Measurements from ENCODE around the gene KCNJ13.

KCNJ13 gene

GRCh38 chr2:232776435-232776834, at the start of gene KCNJ13:
Gene KCNJ13 (minus strand): TSS chr2:232776565. CDS start chr2:232771362, 5,203 bp downstream.
- no peaks in the 10 kb centered on the region for H3K27me3 Mint-ChIP-seq
- no peaks in the 10 kb centered on the region for H3K9me3 Mint-ChIP-seq (ENCODE audit: low read depth)
- H3K4me1 Mint-ChIP-seq (ENCODE audit: low read depth), result peaks cover 16% of the 10 kb centered on the region
- H3K36me3 Mint-ChIP-seq, result peaks cover 4% of the 10 kb centered on the region
- no peak within 1 kb of the TSS for H3K4me3 Mint-ChIP-seq
- no peak within 1 kb of the TSS for H3K27ac Mint-ChIP-seq

GRCh38 chr2:232817756-232818155, 41.4 kb upstream of the KCNJ13 start:
- H3K36me3 Mint-ChIP-seq, result peaks cover 2% of the 10 kb centered on the region
- H3K4me3 Mint-ChIP-seq, result no peak overlapping the region
- H3K9me3 Mint-ChIP-seq (ENCODE audit: low read depth), result no peaks in the 10 kb centered on the region
- no peaks in the 10 kb centered on the region for H3K4me1 Mint-ChIP-seq (ENCODE audit: low read depth)
- no peak overlapping the region for H3K27ac Mint-ChIP-seq
- no peaks in the 10 kb centered on the region for H3K27me3 Mint-ChIP-seq

GRCh38 chr2:232816657-232817056, 40.3 kb upstream of the KCNJ13 start:
- H3K36me3 Mint-ChIP-seq, result peaks cover 4% of the 10 kb centered on the region
- no peaks in the 10 kb centered on the region for H3K4me1 Mint-ChIP-seq (ENCODE audit: low read depth)
- H3K27ac Mint-ChIP-seq, result no peak overlapping the region

DNA sequence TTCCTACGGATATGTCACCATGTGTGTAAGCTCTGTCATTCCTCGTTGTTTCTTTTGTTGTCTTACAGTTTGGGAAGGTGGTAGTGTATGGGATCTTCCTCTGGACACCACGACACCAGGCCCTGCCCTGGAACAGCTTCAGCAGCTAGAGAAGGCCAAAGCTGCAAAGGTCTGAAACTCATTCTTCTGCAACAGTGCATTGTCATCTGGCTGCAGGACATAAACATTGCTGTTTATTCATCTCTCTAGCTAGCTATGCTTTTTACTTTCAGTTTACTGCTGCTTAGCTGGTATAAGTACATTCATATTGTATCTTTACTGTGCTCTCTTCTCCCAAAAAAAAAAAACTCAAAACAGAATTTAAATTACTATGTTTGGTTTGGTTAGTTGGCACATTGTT, 39.2 kb upstream of the KCNJ13 start:
- H3K36me3 Mint-ChIP-seq, result peaks cover 4% of the 10 kb centered on the region
- H3K9me3 Mint-ChIP-seq (ENCODE audit: low read depth), result no peaks in the 10 kb centered on the region
- H3K4me3 Mint-ChIP-seq, result no peak overlapping the region
- no peaks in the 10 kb centered on the region for H3K4me1 Mint-ChIP-seq (ENCODE audit: low read depth)
- no peak overlapping the region for H3K27ac Mint-ChIP-seq
- no peaks in the 10 kb centered on the region for H3K27me3 Mint-ChIP-seq

More at GRCh38 chr2:232816657-232817056, 40.3 kb upstream of the KCNJ13 start:
- H3K9me3 Mint-ChIP-seq (ENCODE audit: low read depth), result no peaks in the 10 kb centered on the region
- no peaks in the 10 kb centered on the region for H3K27me3 Mint-ChIP-seq
- no peak overlapping the region for H3K4me3 Mint-ChIP-seq

DNA sequence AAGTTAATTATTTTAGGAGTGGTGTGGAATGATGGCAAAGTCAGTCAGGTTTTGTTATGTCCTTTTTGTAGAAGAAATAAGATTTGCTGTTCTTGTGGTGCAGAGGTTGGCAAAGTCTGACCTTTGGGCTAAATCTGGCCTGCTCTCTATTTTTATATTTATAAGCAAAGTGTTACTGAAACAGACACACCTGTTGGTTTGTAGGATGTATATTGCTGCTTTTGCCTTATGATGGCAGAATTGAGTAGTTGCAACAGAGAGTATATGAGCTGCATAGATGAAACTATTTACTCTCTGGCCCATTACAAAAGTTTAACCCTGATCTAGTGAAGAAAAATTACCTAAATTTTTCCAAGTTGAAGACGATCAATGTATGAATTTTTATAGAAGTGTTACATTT, 34.1 kb upstream of the KCNJ13 start:
- no peaks in the 10 kb centered on the region for H3K27me3 Mint-ChIP-seq
- H3K9me3 Mint-ChIP-seq (ENCODE audit: low read depth), result no peaks in the 10 kb centered on the region
- no peak overlapping the region for H3K27ac Mint-ChIP-seq
- no peak overlapping the region for H3K4me3 Mint-ChIP-seq
- H3K36me3 Mint-ChIP-seq, result peaks cover 13% of the 10 kb centered on the region
- H3K4me1 Mint-ChIP-seq (ENCODE audit: low read depth), result no peaks in the 10 kb centered on the region

GRCh38 chr2:232809349-232810124, 33.2 kb upstream of the KCNJ13 start:
- peaks cover 15% of the 10 kb centered on the region for H3K36me3 Mint-ChIP-seq
- H3K27ac Mint-ChIP-seq, result no peak overlapping the region
- H3K4me3 Mint-ChIP-seq, result no peak overlapping the region
- H3K9me3 Mint-ChIP-seq (ENCODE audit: low read depth), result no peaks in the 10 kb centered on the region
- H3K4me1 Mint-ChIP-seq (ENCODE audit: low read depth), result no peaks in the 10 kb centered on the region
- H3K27me3 Mint-ChIP-seq, result no peaks in the 10 kb centered on the region

DNA sequence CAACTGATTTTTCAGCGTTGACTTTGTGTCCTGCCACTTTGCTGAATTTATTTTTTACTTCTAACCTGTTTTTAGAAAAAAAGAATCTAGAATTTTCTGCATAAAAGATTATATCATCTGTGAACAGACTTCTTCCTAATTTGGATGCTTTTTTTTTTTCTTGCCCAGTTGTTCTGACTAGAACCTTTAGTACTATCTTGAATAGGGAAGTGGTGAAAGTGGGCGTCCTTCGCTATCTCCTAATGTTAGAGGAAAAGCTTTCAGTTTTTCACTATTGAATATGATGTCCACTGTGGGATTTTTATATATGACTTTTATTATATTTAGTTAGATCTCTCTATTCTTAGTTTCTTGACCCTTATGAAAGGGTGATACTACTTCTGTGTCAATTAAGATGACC, 25.7 kb upstream of the KCNJ13 start:
- Mint-ChIP-seq H3K4me1 (ENCODE audit: low read depth) (no peaks in the 10 kb centered on the region), H3K27me3 (no peaks in the 10 kb centered on the region), H3K36me3 (peaks cover 34% of the 10 kb centered on the region), H3K4me3 (no peak overlapping the region), H3K9me3 (ENCODE audit: low read depth) (peaks cover 5% of the 10 kb centered on the region), H3K27ac (no peak overlapping the region)

- H3K27ac Mint-ChIP-seq, result no peak overlapping the region
- no peaks in the 10 kb centered on the region for H3K4me1 Mint-ChIP-seq (ENCODE audit: low read depth)
- H3K36me3 Mint-ChIP-seq, result peaks cover 35% of the 10 kb centered on the region
- peaks cover 5% of the 10 kb centered on the region for H3K9me3 Mint-ChIP-seq (ENCODE audit: low read depth)
- H3K27me3 Mint-ChIP-seq, result no peaks in the 10 kb centered on the region
- H3K4me3 Mint-ChIP-seq, result no peak overlapping the region
Observed at GRCh38 chr2:232800166-232800565, 23.8 kb upstream of the KCNJ13 start.

DNA sequence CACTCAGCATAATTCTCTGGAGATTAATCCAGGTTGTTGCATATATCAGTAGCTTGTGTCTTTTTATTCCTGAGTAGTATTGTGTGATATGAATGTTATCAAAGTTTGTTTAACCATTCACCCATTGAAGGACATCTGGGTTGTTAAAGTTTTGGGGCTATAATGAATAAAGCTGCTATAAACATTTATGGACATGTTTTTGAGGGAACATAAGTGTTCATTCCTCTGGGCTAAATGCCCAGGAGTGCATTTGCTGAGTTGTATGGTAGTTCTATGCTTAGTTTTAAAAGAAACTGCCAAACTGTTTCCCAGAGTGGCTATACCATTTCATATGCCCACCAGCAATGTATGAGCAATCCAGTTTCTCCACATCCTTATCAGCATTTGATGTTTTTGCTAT, 21.8 kb upstream of the KCNJ13 start:
- H3K36me3 Mint-ChIP-seq, result peaks cover 37% of the 10 kb centered on the region
- no peaks in the 10 kb centered on the region for H3K27me3 Mint-ChIP-seq
- peaks cover 5% of the 10 kb centered on the region for H3K9me3 Mint-ChIP-seq (ENCODE audit: low read depth)
- no peak overlapping the region for H3K27ac Mint-ChIP-seq
- H3K4me3 Mint-ChIP-seq, result no peak overlapping the region
- no peaks in the 10 kb centered on the region for H3K4me1 Mint-ChIP-seq (ENCODE audit: low read depth)

- Mint-ChIP-seq H3K9me3 (ENCODE audit: low read depth) (no peaks in the 10 kb centered on the region), H3K4me3 (no peak overlapping the region), H3K4me1 (ENCODE audit: low read depth) (no peaks in the 10 kb centered on the region), H3K36me3 (peaks cover 34% of the 10 kb centered on the region), H3K27ac (peak overlapping the region; percentile 16), H3K27me3 (no peaks in the 10 kb centered on the region)
Observed at GRCh38 chr2:232795920-232796319, 19.6 kb upstream of the KCNJ13 start.

DNA sequence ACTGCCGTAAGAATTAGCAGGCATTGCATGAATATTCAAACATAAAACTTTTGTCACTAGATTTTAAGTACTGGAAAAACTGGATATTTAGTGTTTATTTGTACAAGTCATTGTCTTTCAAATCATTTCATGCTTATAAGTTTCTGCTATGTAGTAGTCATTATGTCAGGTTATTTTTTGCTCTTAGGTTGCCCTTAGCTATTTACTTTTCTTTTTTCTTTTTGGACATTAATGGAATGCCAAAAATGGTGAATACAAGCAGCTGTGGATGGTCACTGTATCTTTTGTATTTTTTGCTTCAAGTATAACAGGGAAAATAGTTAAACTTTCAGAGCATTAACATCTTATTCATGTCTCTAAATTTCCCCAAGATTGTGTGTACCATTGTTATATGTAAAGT, 18.6 kb upstream of the KCNJ13 start:
- Mint-ChIP-seq H3K4me1 (ENCODE audit: low read depth) (no peaks in the 10 kb centered on the region), H3K27me3 (no peaks in the 10 kb centered on the region), H3K27ac (peak overlapping the region; percentile 38), H3K4me3 (no peak overlapping the region), H3K9me3 (ENCODE audit: low read depth) (no peaks in the 10 kb centered on the region), H3K36me3 (peaks cover 36% of the 10 kb centered on the region)

GRCh38 chr2:232793271-232793670, 16.9 kb upstream of the KCNJ13 start:
- Mint-ChIP-seq H3K27ac (no peak overlapping the region), H3K4me1 (ENCODE audit: low read depth) (no peaks in the 10 kb centered on the region), H3K36me3 (peaks cover 28% of the 10 kb centered on the region), H3K4me3 (no peak overlapping the region), H3K9me3 (ENCODE audit: low read depth) (no peaks in the 10 kb centered on the region), H3K27me3 (no peaks in the 10 kb centered on the region)

GRCh38 chr2:232791518-232791917, 15.2 kb upstream of the KCNJ13 start:
- Mint-ChIP-seq H3K9me3 (ENCODE audit: low read depth) (no peaks in the 10 kb centered on the region), H3K36me3 (peaks cover 32% of the 10 kb centered on the region), H3K27me3 (no peaks in the 10 kb centered on the region), H3K27ac (no peak overlapping the region), H3K4me3 (no peak overlapping the region), H3K4me1 (ENCODE audit: low read depth) (no peaks in the 10 kb centered on the region)

DNA sequence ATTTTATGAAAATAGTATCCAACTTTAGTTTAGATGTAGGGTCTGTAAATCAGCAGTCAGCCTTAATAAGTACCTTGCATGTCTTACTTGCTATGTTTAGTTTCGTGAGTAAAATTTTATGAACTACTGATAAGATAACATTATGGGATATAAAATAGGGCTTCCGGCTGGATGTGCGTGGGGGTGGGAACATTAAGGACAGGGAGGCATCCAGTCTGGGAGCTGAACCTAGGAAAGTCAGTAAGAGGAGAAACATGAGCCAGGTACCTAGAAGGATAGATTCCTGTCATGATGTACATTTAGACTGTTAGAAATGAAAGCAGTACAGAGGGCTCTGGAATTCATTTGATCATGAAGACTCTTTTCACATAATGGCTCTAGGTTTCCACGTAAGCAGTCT, 12.7 kb upstream of the KCNJ13 start:
- Mint-ChIP-seq H3K9me3 (ENCODE audit: low read depth) (no peaks in the 10 kb centered on the region), H3K27me3 (no peaks in the 10 kb centered on the region), H3K36me3 (peaks cover 23% of the 10 kb centered on the region), H3K4me3 (no peak overlapping the region), H3K4me1 (ENCODE audit: low read depth) (peaks cover 3% of the 10 kb centered on the region), H3K27ac (peak overlapping the region; percentile 31)

GRCh38 chr2:232787806-232788205, 11.4 kb upstream of the KCNJ13 start:
- Mint-ChIP-seq H3K4me3 (no peak overlapping the region), H3K36me3 (peaks cover 25% of the 10 kb centered on the region), H3K9me3 (ENCODE audit: low read depth) (no peaks in the 10 kb centered on the region), H3K27me3 (no peaks in the 10 kb centered on the region), H3K4me1 (ENCODE audit: low read depth) (peaks cover 3% of the 10 kb centered on the region), H3K27ac (peak overlapping the region; percentile 3)

GRCh38 chr2:232783278-232783677, 6.9 kb upstream of the KCNJ13 start:
- H3K9me3 Mint-ChIP-seq (ENCODE audit: low read depth), result no peaks in the 10 kb centered on the region
- peaks cover 11% of the 10 kb centered on the region for H3K4me1 Mint-ChIP-seq (ENCODE audit: low read depth)
- peaks cover 15% of the 10 kb centered on the region for H3K36me3 Mint-ChIP-seq
- H3K4me3 Mint-ChIP-seq, result no peak overlapping the region
- H3K27ac Mint-ChIP-seq, result no peak overlapping the region
- H3K27me3 Mint-ChIP-seq, result no peaks in the 10 kb centered on the region

All from activated naive CD8-positive, alpha-beta T cell (primary cell).